CD14-positive monocyte (primary cell): ENCODE measurements around the gene BAG5. TPM values are rescaled to one million over a fixed set of nuclear protein-coding genes. Genes with fewer than 3 reads are reported as not detected.

Experiments used
- DNase-seq, 3 donors: peaks; one replicate each; pipeline ENCODE4 v3.0.0-alpha.2; 2011 to 2022
- H2AFZ ChIP-seq: 2 replicates; pipeline ENCODE4 v1.6.0; 2012; ENCODE audit warnings: mild to moderate bottlenecking, low read depth, low read length, inconsistent platforms; ENCODE audit not compliant: insufficient read depth, poor library complexity, severe bottlenecking
- H3K27ac ChIP-seq, 2 donors: 1 replicate in 1 of 2; 2 replicates in 1 of 2; pipeline ENCODE4 v1.5.1; 2012 to 2013; ENCODE audit warnings: low read length in 2 of 2, control low read depth in 1 of 2, inconsistent platforms in 1 of 2, low read depth in 1 of 2, mild to moderate bottlenecking in 1 of 2
- H3K27me3 ChIP-seq, 2 donors: one replicate each; pipeline versions ENCODE4 v1.6.0 to v1.6.1; 2011 to 2013; ENCODE audit warnings: low read length in 2 of 2; ENCODE audit not compliant: control insufficient read depth in 2 of 2, insufficient read depth in 2 of 2
- H3K36me3 ChIP-seq, 2 donors: replicated peaks in 1 of 2; 1 replicate in 1 of 2; 2 replicates in 1 of 2; pipeline versions ENCODE4 v1.5.1 to v1.6.1; 2012 to 2013; ENCODE audit warnings: low read length in 2 of 2, control low read depth in 1 of 2, inconsistent platforms in 1 of 2, mild to moderate bottlenecking in 1 of 2; ENCODE audit not compliant: insufficient read depth in 2 of 2, control insufficient read depth in 1 of 2
- H3K4me1 ChIP-seq, 2 donors: 1 replicate in 1 of 2; 2 replicates in 1 of 2; pipeline versions ENCODE4 v1.5.1 to v1.6.1; 2012 to 2013; ENCODE audit warnings: low read length in 2 of 2, control low read depth in 1 of 2, inconsistent platforms in 1 of 2, mild to moderate bottlenecking in 1 of 2, moderate library complexity in 1 of 2; ENCODE audit not compliant: insufficient read depth in 2 of 2, control insufficient read depth in 1 of 2
- H3K4me2 ChIP-seq: replicated peaks from 2 replicates; pipeline ENCODE3; 2012; ENCODE audit warnings: low read length, moderate library complexity, mild to moderate bottlenecking; ENCODE audit not compliant: poor library complexity, severe bottlenecking; ENCODE audit errors: extremely low read depth
- H3K4me3 ChIP-seq, 3 experiments: fragments of 200-600 bp in 1 of 3; sonication (generic) in 1 of 3; replicated peaks in 1 of 3; 1 replicate in 2 of 3; 2 replicates in 1 of 3; pipeline ENCODE4 v1.5.1; 2011 to 2013; ENCODE audit warnings: low read length in 3 of 3, mild to moderate bottlenecking in 3 of 3, control low read depth in 2 of 3, low read depth in 2 of 3, inconsistent platforms in 1 of 3, moderate library complexity in 1 of 3
- H3K79me2 ChIP-seq: 2 replicates; pipeline ENCODE4 v1.6.0; 2012; ENCODE audit warnings: mild to moderate bottlenecking, control low read depth, inconsistent platforms, low read length, moderate library complexity; ENCODE audit not compliant: insufficient read depth
- H3K9ac ChIP-seq: 2 replicates; pipeline ENCODE4 v1.6.0; 2017; ENCODE audit warnings: low read length, mild to moderate bottlenecking; ENCODE audit not compliant: insufficient read depth, poor library complexity, severe bottlenecking
- H3K9me3 ChIP-seq, 2 donors: replicated peaks in 1 of 2; 1 replicate in 1 of 2; 2 replicates in 1 of 2; pipeline versions ENCODE4 v1.5.1 to v1.6.1; 2012 to 2013; ENCODE audit warnings: low read length in 2 of 2, control low read depth in 1 of 2; ENCODE audit not compliant: control insufficient read depth in 1 of 2, insufficient read depth in 1 of 2
- H4K20me1 ChIP-seq: 2 replicates; pipeline ENCODE4 v1.6.0; 2012; ENCODE audit warnings: mild to moderate bottlenecking, low read length, control low read depth, moderate library complexity; ENCODE audit not compliant: insufficient read depth
- H3K27ac Mint-ChIP-seq, 7 donors: one replicate each; pipeline ENCODE4 v1.8.0; 2020; ENCODE audit warnings: mild to moderate bottlenecking in 7 of 7, mixed read lengths in 7 of 7, moderate library complexity in 6 of 7, inconsistent platforms in 2 of 7
- H3K27me3 Mint-ChIP-seq, 3 donors: one replicate each; pipeline ENCODE4 v1.8.0; 2021 to 2022; ENCODE audit warnings: low read depth in 3 of 3, mild to moderate bottlenecking in 3 of 3, mixed read lengths in 3 of 3, moderate library complexity in 3 of 3, inconsistent platforms in 1 of 3
- H3K36me3 Mint-ChIP-seq, 2 donors: one replicate each; pipeline ENCODE4 v1.8.0; 2020; ENCODE audit warnings: mixed read lengths in 2 of 2, inconsistent platforms in 1 of 2, mild to moderate bottlenecking in 1 of 2
- H3K4me1 Mint-ChIP-seq: one replicate; pipeline ENCODE4 v1.8.0; 2020; ENCODE audit warnings: mild to moderate bottlenecking, mixed read lengths
- H3K4me3 Mint-ChIP-seq, 2 donors: one replicate each; pipeline ENCODE4 v1.8.0; 2020; ENCODE audit warnings: mild to moderate bottlenecking in 2 of 2, mixed read lengths in 2 of 2, moderate library complexity in 1 of 2
- H3K9me3 Mint-ChIP-seq, 7 donors: one replicate each; pipeline ENCODE4 v1.8.0; 2020 to 2022; ENCODE audit warnings: mixed read lengths in 7 of 7, mild to moderate bottlenecking in 6 of 7, moderate library complexity in 6 of 7, inconsistent platforms in 2 of 7
- WGBS: methylation state at CpG from one replicate; pipeline ENCODE4 v1.1.5; 2013; ENCODE audit warnings: missing lambda C conversion rate; ENCODE audit not compliant: insufficient coverage; 5-methylcytosine and 5-hydroxymethylcytosine counted together
- intact Hi-C, 2 donors: fragments of 100-400 bp; cut with micrococcal nuclease; formaldehyde crosslinking; loops; one replicate each; pipeline versions ENCODE4 v1.15.0 to v1.15.1; 2023
- polyA plus RNA-seq, 3 donors: library from polyadenylated mRNA; depleted of rRNA in 1 of 3; unstranded in 2 of 3; stranded (reverse) in 1 of 3; fragments of 300-500 nt in 2 of 3; fragments of >200 nt in 1 of 3; fragmentation: Illumina TruSeq in 2 of 3; gene quantifications; 1 replicate in 2 of 3; 2 replicates in 1 of 3; pipeline ENCODE4 v1.2.3, GENCODE V29; 2012 to 2021
- TF ChIP-seq, protein P1 (sequence below): fragments of 200-600 bp; IDR thresholded peaks from one replicate; pipeline ENCODE4 v1.8.0; 2022; ENCODE audit warnings: antibody characterized with exemption, mild to moderate bottlenecking

Gene BAG5
- polyA plus RNA-seq, 3 donors = 4.7 to 33.1 (median 30.1) TPM

DNA sequence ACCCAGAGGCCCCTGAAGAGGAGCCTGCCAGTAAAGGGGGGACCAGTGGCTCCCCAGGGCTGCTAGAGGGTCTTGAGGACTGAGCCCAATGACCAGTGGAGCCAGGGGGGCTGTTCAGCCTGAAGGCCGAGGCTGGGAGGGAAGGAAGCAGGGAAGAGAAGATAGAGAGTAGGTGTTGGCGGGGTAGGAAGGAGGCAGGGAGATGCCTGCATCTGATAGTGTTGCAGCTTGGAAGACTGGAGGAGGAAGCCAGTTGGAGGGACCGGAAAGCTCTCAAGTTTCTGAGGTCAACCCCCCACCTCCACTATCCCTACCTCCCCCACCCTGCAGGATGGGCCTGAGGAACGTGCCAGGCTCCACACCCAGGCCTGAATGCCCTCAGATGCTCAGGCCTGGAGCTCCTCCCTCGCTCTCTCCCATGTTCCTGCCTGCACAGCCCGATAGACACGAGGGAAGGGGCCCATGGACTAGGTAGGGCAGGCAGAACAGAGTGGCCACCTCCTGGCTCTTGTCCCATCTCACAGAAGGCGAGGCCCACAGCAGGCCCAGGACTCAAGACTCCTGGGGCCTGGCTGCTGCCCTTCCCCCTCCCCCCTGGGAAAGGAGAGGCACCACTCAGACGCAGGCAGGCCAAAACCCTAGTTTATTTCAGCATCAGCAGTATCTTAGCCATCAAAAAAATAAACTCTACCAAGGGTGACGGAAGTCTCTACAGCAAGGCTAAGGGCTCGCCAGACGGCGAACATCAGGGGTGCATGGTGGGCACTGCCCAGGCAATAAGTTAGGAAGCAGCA, 43.2 kb downstream of the BAG5 start:
- Mint-ChIP-seq H3K9me3 (peaks cover 0 to 14% (median 6%) of the 10 kb centered on the region in 7 donors), H3K27ac (peak overlapping the region in 1 of 7 donors; percentile 33), H3K27me3 (peaks cover 33 to 48% (median 34%) of the 10 kb centered on the region in 3 donors), H3K36me3 (peaks cover 0 to 7% of the 10 kb centered on the region in 2 donors), H3K4me3 (peak overlapping the region in 1 of 2 donors; percentile 68), H3K4me1 (peaks cover 13% of the 10 kb centered on the region)
- no peaks in the 10 kb centered on the region for H3K79me2 ChIP-seq
- no peak overlapping the region for H3K9ac ChIP-seq
- peaks cover 16 to 39% of the 10 kb centered on the region in 2 donors for H3K4me1 ChIP-seq
- intact Hi-C loops = loop anchor here in 1 of 2 donors (1.0 kb wide), 1 partner anchor 27 kb away; no protein-coding TSS in a partner anchor
- peaks cover 20 to 33% of the 10 kb centered on the region in 2 donors for H3K27me3 ChIP-seq
- no peaks in the 10 kb centered on the region for H3K36me3 ChIP-seq
- H3K27ac ChIP-seq = no peak overlapping the region
- no peak overlapping the region for H3K4me2 ChIP-seq
- TF ChIP-seq, protein P1, sequence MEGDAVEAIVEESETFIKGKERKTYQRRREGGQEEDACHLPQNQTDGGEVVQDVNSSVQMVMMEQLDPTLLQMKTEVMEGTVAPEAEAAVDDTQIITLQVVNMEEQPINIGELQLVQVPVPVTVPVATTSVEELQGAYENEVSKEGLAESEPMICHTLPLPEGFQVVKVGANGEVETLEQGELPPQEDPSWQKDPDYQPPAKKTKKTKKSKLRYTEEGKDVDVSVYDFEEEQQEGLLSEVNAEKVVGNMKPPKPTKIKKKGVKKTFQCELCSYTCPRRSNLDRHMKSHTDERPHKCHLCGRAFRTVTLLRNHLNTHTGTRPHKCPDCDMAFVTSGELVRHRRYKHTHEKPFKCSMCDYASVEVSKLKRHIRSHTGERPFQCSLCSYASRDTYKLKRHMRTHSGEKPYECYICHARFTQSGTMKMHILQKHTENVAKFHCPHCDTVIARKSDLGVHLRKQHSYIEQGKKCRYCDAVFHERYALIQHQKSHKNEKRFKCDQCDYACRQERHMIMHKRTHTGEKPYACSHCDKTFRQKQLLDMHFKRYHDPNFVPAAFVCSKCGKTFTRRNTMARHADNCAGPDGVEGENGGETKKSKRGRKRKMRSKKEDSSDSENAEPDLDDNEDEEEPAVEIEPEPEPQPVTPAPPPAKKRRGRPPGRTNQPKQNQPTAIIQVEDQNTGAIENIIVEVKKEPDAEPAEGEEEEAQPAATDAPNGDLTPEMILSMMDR = no peak
- DNase-seq = no peak
- H3K9me3 ChIP-seq = peaks cover 6 to 9% of the 10 kb centered on the region in 2 donors
- peaks cover 28% of the 10 kb centered on the region for H4K20me1 ChIP-seq
- H3K4me3 ChIP-seq = no peak overlapping the region
- WGBS = 45% methylated on average over 10 of the region's 13 CpGs
- no peak overlapping the region for H2AFZ ChIP-seq

DNA sequence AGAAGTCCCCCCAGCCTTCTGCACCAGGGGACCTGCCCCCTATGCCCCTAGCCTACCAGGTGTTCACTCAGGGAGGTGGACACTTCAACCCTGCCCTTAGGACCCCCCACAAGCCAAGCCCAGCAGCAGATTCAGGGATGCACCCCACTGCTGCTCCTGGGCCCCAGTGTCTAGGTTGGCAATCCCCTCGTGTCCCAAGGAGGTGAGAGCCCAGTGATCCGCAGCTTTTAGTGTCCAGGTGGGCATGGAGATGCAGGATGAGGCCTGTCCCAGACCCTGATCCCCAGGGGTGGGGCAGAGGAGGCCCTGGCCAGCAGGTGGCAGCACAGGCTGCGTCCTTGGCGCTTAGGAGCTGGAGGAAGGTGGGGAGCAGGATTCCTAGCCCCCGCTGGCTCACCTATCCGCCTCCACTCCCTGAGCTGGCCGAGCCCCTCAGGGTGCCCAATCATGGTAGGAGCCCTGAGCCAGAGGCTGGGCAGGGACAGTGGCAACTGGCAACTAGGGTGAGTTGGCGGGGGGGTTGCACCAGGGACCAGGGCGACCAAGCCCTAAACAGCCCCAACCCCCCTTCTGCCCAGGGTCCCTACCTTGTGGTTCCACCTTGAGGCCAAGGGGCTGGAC, 43.9 kb downstream of the BAG5 start:
- no peak overlapping the region for H3K4me3 Mint-ChIP-seq
- TF ChIP-seq, protein P1 = peak; percentile 99
- peaks cover 2 to 4% of the 10 kb centered on the region in 2 donors for H3K9me3 ChIP-seq
- no peak overlapping the region for H2AFZ ChIP-seq
- H4K20me1 ChIP-seq = peaks cover 33% of the 10 kb centered on the region
- H3K27me3 Mint-ChIP-seq = peaks cover 26 to 41% (median 28%) of the 10 kb centered on the region in 3 donors
- H3K4me3 ChIP-seq = no peak overlapping the region
- 47% methylated on average over 5 of the region's 9 CpGs for WGBS
- H3K4me1 ChIP-seq = peaks cover 16 to 39% of the 10 kb centered on the region in 2 donors
- H3K9me3 Mint-ChIP-seq = peaks cover 0 to 9% (median under 1%) of the 10 kb centered on the region in 7 donors
- H3K4me2 ChIP-seq = no peak overlapping the region
- H3K27ac Mint-ChIP-seq = peak overlapping the region in 1 of 7 donors; percentile 33
- H3K4me1 Mint-ChIP-seq = peaks cover 13% of the 10 kb centered on the region
- no peak overlapping the region for H3K27ac ChIP-seq
- no peaks in the 10 kb centered on the region for H3K79me2 ChIP-seq
- H3K36me3 Mint-ChIP-seq = peaks cover 2 to 3% of the 10 kb centered on the region in 2 donors
- peak; percentile 30 to 48 (median 43) for DNase-seq
- intact Hi-C loops = loop anchor here (1.0 kb wide), 1 partner anchor 28 kb away; no protein-coding TSS in a partner anchor
- no peak overlapping the region for H3K9ac ChIP-seq
- no peaks in the 10 kb centered on the region for H3K36me3 ChIP-seq
- H3K27me3 ChIP-seq = peaks cover 13 to 26% of the 10 kb centered on the region in 2 donors
